GM19025 (cell line): ENCODE results near the gene PLAGL2.
"Not testable (repeated sequence)": the region's sequence is repeated elsewhere in the genome, so short reads cannot be mapped to it uniquely, and the experiment has no call there.

ENCODE experiments used
- ATAC-seq: cut with Tn5 transposase; IDR thresholded peaks from one replicate; pipeline ENCODE4 v1.9.1; 2021; ENCODE audit warnings: mild to moderate bottlenecking, low read depth, moderate library complexity; ENCODE audit not compliant: unreplicated experiment

Gene PLAGL2

DNA sequence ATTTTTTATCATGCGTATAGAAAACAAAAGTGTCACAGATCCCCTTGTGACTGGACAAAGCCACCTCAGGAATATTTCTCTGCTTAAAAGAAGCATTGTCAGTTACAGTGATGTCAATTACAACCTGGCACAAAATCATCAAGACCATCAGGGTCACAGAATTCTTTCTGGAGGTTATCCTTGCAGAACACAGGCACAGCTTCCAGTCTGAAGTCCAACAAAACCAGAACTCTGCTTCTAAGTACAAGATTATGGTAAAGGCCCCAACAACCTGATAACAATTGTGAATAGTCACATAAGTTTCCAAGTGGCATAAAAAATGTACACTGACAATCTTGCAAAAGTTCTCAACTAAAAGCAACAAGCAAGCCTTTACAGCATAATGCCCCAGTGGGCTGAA is 21.0 kb downstream of the PLAGL2 start:
- ATAC-seq = no peak

DNA sequence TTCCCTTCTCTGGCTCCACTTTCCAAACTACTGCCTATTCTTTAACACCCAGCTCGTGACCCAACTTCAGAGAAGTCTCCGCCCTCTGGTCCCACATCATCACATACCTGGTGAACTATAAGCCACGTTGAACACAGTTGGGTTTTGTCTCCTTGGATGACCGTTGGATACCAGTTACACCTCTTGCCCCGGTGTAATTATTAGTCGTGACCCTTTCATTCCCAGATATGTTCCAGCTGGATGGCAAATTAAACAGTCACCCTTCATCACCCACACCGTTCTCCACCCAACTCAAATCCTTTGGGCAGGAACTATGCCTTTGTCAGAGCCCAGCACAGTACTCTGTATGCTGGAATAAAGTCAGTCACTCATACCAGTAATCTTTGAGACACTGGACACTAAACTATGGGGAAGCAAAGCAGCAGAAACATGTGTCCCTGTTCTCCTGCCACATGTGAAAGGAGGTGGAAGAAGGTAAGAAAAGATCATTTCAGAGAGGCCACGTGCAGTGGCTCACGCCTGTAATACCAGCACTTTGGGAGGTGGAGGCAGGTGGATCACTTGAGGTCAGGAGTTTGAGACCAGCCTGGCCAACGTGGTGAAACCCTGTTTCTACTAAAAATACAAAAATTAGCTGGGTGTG is 22.5 kb downstream of the PLAGL2 start:
- no peak for ATAC-seq

DNA sequence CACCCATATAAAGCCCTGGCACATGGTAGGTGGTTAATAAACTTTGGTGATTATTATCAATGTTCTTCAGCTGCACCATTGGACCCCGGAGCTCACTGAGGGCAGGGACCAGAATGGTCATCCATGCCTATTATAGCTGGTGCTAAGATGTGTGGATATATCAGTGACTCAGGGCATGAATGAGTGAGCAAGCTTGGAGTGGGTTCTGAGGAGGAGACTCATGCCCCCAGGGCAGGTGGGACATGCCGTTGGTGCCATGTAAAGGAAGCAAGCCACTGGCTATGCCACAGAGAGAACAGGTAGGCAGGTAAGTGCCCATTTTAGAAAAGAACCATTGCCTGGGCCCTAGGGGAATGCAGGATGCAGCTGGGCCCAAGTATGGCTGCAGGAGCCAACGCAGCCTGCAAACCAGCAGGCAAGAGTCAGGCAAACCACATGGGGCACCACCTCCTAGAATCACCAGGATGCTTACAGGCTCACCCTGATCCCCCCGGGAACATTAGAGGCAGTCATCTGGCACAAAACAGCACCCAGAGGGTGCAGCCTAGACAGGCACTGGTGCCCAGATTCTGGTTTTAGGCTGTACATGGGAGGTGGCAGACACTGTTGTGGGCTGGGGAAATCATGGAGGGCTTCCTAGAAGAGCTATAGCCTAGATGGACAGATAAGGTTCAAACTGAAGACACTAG is 23.5 kb downstream of the PLAGL2 start:
- ATAC-seq = no peak

DNA sequence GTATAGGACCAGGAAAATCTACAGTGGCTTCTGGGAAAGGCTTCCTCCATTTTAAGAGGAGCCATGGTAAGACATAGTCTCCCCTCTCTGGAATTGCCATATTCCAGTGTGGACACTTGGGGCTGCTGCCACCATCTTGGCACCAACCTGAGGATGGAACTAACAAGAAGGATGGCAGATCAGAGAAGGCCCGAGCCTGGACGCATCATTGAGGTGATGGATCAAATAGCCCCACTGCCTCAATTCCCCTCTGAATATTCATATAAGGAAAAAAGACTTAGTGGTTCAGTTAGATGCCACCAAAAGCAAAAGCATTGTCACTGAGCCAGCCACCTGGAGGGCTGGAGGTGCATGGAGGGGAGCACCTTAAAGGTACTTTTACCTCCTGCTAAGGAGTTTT is 25.9 kb downstream of the PLAGL2 start:
- ATAC-seq = no peak

DNA sequence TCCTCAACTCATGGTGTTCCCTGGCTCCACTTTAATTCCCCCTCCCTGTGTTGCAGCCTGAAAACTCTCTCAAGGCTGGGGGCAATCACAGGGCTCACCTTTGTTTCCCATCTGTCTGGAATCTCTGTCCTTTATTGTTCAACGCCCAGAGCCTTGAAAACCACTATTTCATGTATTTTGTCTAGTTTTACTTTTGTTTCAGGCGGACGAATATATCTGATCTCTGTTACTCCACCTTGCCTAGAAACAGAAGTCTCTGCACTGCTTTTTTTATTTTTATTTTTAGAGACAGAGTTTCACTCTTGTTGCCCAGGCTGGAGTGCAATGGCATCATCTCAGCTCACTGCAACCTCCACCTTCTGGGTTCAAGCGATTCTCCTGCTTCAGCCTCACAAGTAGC is 27.6 kb downstream of the PLAGL2 start:
- ATAC-seq = no peak

DNA sequence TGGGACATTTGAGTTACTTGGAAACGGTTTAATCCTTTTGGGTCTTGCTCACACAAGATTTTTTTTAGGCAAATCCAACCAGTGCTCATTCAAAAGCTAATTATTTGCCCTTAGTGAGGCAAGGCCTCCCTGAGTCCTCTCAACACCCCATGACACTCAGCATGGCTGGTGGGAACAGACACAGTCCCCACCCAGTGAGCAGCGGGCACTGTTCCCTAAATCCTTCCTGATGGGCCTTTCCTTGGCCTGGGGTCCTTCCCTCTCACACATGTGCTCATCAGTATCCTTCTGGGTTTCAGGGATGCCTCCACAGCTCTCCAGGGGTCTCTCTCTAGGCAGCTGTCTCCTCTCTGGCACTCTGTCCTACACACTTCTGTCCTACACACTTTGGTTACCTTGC is 28.0 kb downstream of the PLAGL2 start:
- no peak for ATAC-seq

DNA sequence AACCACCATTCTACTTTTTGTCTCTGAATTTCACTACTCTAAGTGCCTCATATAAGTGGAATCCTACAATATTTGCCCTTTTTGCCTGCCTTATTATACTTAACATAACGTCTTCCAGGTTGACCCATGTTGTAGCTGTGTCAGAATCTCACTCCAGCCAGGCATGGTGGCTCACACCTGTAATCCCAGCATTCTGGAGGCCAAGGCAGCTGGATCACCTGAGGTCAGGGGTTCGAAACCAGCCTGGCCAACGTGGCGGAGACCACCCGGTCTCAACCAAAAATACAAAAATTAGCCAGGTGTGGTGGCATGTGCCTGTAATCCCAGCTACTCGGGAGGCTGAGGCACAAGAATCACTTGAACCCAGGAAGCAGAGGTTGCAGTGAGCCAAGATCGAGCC is 29.8 kb downstream of the PLAGL2 start:
- ATAC-seq = not testable (repeated sequence)

DNA sequence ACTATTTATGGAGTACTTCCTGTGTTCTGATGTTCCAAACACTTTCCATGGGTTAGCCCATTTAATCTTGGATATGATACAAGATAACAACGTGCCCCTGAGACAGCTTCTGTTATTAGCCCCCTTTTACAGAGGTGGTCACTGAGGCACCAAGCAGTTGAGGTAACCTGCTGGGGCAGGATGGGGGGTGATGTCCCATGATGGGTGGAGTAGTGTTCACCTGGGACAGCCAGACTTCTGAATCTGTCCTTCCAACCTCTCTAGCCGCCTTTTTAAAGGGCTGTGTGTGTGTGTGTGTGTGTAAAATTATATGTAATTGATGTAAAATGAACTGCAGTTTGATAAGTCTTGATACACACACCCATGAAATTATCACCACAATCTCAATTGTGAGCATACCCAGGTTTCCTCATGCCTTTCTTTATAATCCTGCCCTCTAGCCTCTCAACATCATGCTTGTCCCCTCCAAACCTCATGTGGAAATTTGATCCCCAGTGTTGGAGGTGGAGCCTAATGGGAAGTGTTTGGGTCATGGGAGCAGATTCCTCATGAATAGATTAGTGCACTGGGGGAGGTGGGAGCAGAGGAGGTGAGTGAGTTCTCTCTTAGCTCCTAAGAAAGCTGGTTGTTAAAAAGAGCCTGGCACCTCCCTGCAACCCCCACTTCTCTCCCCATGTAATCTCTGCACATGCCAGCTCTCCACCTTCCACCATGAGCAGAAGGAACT is 39.2 kb downstream of the PLAGL2 start:
- no peak for ATAC-seq

DNA sequence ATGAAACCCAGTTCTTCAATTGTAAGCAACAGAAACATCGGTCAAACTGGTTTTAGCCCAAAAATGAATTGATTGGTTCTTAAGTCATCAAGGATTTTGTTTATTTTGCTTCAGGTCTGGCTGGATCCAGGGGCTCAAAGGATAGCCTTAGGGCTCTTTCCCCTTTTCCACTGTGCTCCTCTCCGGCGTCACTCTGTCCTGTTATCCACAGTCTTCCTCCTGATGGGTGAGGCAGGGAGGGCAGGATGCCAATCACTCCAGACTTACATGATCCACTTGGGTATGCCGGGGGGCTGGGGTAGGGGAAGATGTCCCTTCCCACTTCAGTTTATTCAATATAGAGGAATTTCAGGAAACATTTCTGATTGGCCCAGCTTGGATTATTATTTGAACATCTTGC is 40.0 kb downstream of the PLAGL2 start:
- ATAC-seq = no peak

DNA sequence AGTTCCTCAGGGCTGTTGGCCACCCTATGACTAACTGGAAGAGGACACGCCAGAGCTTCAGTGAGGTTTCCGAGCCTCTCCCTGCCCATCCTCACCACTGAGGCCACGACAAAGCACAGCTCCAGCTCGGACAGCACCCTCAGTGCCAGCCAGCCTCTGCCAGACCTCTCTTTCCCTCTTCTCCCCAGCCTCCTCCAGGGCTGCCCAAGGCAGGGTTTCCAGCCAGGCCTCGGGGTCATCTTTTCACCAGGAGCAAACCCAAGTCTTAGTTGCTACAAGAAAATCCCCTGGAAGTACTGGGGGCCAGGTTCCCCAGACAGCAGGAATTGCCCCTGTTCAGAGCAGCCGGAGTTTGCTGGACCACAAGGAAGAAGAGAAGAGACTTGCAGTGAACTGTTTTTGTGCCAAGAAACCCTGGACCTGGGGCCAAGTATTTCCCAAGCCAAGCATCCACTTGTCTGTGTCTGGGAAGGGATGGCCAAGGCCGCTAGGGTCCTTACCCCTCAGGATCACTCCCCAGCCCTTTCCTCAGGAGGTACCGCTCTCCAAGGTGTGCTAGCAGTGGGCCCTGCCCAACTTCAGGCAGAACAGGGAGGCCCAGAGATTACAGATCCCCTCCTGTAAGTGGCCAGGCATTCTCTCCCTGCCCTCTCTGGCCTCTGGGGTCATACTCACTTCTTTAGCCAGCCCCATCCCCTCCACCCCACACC is 41.6 kb downstream of the PLAGL2 start:
- ATAC-seq = no peak

DNA sequence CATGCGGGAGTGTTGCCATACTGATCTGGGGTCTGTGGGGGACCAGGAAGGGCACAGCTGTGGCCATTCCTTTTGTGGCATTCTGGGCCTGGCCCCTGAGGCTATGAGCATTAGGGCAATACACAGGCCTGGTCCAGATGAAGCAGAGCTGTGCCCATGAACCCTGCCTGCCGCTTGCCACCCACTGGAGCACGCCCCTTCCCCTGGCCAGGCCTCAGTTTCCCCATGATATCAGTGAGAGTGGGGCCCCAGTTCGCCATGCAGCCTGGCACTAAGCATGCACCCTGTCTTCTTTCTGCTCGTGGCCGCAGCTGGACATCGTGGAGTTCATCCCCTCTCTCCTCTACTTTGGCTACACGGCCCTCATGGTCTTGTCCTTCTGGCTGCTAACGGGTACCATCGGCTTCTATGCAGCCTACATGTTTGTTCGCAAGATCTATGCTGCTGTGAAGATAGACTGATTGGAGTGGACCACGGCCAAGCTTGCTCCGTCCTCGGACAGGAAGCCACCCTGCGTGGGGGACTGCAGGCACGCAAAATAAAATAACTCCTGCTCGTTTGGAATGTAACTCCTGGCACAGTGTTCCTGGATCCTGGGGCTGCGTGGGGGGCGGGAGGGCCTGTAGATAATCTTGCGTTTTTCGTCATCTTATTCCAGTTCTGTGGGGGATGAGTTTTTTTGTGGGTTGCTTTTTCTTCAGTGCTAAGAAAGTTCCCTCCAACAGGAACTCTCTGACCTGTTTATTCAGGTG is 42.4 kb downstream of the PLAGL2 start:
- no peak for ATAC-seq

DNA sequence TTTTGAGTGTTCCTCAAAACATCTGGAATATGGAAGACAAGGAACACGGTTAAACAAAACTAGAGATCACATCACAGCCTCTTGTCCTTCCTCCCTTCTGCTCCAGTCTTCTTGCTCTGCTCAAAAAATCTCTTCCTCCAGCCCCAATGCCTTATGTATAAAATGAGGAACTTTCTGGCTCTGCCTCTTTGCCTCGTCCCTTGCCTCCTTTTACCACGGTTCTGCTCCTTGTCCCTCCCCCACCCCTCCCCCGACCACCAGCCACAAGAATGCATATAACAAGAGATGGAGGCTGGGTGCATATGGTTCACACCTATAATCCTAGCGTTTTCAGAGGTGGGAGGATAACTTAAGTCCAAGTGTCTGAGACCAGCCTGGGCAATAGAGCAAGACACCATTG is 43.6 kb downstream of the PLAGL2 start:
- ATAC-seq = no peak

DNA sequence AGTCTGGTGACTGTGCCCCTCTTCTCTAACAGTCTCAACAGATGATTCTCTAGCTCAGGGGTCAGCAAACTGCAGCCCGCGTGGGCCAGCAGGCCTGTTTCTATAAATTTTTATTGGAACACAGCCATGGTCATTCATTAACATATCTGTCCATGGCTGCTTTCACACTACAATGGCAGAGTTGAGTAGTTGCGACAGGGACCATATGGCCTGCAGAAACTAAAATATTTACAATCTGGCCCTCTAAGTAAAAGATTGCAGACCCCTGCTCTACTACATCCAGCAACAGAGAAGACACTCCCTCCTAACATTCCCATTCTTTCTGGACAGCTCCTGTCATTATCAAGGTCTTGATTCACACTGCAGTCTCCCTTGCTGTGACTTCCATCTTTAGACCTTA is 45.2 kb downstream of the PLAGL2 start:
- ATAC-seq = no peak

DNA sequence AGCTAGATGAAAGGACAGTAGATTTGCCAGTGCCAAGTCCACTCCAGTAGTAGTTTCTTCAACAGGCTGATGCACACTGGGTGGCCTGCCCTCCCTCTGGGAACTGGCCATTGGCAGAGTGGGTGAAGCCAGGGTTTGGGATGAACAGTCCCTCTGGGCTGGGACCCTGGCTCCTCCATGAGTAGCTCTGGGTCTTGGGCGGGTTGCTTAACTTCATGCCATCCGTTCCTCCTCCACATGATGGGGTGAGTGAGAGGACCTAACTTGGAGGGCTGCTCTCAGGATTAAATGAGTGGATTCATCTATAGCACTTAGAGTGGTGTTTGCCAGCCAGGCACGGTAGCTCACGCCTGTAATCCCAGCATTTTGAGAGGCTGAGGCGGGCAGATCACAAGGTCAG is 47.2 kb downstream of the PLAGL2 start:
- ATAC-seq = no peak

DNA sequence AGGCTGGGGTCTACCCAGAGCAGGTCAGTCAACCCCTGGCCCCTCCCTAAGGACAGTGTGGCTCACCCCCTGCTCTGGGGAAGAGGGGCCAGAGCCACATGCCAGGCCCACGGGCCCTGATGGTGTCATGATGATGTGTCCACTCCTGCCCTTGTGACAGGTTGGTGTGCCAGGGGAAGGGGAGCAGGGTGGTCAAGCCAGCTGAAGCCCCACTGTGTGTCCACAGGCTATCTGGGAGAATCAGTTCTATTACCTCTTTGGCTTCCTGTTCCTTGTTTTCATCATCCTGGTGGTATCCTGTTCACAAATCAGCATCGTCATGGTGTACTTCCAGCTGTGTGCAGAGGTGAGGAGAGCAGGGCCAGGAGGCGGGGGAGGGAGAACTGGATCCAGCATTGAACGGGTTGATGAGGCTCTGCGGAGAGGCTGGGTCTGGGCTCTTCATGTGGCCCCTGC is 47.7 kb downstream of the PLAGL2 start:
- ATAC-seq = no peak

DNA sequence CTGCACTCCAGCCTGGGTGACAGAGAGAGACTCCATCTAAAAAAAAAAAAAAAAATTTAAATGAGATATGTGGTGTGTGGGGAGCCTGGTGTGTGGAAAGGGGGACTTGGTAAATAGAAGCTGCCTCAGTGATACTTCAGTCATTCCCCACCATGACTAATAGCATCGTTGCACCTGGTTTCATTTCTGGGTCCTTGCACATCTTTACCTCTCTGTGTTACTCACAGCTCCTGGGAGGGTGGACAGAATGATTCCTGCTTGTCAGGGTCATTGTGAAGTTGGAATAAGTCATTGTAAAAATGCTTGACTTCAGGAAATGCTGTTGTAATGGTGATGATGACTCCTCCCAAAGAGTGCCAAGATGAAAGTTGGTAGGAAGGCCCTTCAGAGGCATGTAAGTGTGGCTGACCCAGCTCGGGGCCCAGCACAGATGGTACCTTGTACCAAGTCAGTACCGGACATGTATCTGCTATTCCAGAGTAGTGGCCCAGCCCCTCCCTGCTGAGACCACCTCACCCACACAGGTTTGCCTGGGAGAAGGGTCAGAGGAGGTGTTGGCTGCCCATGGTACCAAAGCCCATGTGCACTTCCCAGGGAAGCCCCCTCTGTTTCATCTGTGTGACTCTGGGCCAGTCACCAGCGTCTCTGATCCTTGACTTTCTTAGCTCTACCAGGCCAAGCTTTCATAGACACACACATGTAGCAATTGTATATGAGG is 48.4 kb downstream of the PLAGL2 start:
- no peak for ATAC-seq

DNA sequence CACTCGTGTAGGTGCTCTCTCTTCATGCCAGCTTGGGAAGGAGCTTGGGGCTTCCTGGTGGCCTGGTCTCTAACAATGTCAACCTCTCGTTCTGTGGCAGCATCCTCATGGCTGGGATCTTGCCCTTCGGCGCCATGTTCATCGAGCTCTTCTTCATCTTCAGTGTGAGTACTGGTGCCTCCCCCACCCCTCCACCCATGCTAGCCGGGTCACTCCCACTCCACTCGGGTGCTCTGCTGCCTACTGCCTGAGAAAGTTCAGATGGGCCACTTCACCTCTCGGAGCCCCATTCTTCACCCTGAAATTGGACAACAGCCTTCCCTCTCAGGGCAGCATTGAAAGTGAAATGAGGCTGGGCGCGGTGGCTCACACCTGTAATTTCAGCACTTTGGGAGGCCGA is 49.2 kb downstream of the PLAGL2 start:
- ATAC-seq = no peak

DNA sequence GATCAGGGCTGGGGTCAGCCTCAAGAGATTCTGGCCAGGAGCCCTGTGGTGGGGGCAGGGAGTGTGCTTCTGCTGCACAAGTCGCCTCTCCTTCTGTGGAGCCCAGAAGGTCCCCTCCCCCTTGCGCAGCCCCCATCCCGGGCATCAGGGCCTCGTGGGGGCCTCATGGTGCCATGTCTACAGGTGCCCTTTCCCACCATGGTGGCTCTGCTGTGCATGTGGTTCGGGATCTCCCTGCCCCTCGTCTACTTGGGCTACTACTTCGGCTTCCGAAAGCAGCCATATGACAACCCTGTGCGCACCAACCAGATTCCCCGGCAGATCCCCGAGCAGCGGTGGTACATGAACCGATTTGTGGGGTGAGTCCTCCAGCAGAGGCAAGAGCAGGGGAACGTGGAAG is 49.9 kb downstream of the PLAGL2 start:
- ATAC-seq = no peak

DNA sequence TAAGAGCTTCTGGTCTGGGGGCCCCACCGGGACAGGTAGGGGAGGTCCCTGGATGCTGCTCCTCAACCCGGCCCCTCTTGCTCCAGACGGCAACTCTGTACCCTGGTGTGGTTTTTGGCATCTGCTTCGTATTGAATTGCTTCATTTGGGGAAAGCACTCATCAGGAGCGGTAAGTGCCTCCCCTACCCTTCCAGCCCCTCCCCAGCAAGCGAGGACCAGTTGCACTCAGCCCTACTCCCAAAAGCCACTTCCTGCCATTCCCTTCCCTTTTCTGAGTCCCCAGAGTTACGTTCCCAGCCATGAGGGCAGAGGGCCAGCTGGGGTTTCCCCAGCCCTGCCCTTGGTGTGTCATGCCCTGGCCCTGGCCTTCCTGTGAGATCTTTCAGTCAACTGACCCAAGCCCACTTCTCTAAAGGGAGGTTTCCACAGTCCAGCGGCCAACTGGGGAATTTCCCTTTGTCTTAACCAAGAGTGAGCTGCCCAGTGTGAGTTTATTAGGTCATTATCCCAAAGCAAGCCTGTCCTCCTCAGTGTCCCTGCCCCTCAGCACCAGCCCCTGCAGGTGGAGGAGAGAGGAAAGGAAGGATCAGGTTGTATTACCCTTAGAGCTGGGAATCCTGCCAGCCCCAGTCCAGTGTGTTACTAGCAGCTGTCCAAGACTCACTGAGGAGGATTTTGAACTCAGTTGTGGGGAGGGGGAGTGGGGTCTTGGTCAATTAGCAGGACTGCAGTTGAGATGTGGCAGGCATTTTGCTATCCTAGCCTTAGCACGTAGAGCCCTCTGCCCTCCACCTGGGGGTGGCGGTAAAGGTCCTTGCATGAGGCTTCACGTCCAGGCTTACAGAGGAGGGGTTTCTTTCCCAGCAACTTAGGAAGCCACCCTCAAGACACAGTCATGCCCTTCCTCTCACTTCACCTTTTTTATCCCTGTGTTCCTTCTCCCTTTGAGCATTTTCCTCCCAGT is 52.2 kb downstream of the PLAGL2 start:
- no peak for ATAC-seq
